ENCODE results near the gene PCBP3.

The PCBP3 gene

GRCh38 chr21:45868086-45868485 is 224.6 kb downstream of the PCBP3 start:
- DNase-seq: no peak

GRCh38 chr21:45868488-45868887 is 225.0 kb downstream of the PCBP3 start:
- DNase-seq: no peak

- DNase-seq: no peak
These were observed 225.8 kb downstream of the PCBP3 start for GRCh38 chr21:45869121-45870007.

GRCh38 chr21:45870421-45870820 is 226.9 kb downstream of the PCBP3 start:
- no peak for DNase-seq

- no peak for DNase-seq
These were observed 227.5 kb downstream of the PCBP3 start for GRCh38 chr21:45870851-45871615.

GRCh38 chr21:45871616-45872236 is 228.2 kb downstream of the PCBP3 start:
- no peak for DNase-seq

- DNase-seq: no peak
These were observed 228.9 kb downstream of the PCBP3 start for GRCh38 chr21:45872471-45872870.

GRCh38 chr21:45872902-45873301 is 229.4 kb downstream of the PCBP3 start:
- no peak for DNase-seq

GRCh38 chr21:45873418-45873817 is 229.9 kb downstream of the PCBP3 start:
- no peak for DNase-seq

- DNase-seq: no peak
These were observed 230.3 kb downstream of the PCBP3 start for GRCh38 chr21:45873866-45874265.

GRCh38 chr21:45874716-45875415 is 231.3 kb downstream of the PCBP3 start:
- no peak for DNase-seq

GRCh38 chr21:45875416-45875760 is 231.9 kb downstream of the PCBP3 start:
- no peak for DNase-seq

GRCh38 chr21:45875881-45876280 is 232.4 kb downstream of the PCBP3 start:
- no peak for DNase-seq

- no peak for DNase-seq
These were observed 233.1 kb downstream of the PCBP3 start for GRCh38 chr21:45876381-45877170.

- no peak for DNase-seq
These were observed 233.6 kb downstream of the PCBP3 start for GRCh38 chr21:45877171-45877438.

GRCh38 chr21:45877821-45878469 is 234.4 kb downstream of the PCBP3 start:
- DNase-seq: no peak

- peak; percentile 75 for DNase-seq
These were observed 236.9 kb downstream of the PCBP3 start for GRCh38 chr21:45880097-45881068.

GRCh38 chr21:45882645-45883044 is 239.1 kb downstream of the PCBP3 start:
- DNase-seq: no peak

GRCh38 chr21:45883090-45883489 is 239.6 kb downstream of the PCBP3 start:
- DNase-seq: no peak

- DNase-seq: no peak
These were observed 242.0 kb downstream of the PCBP3 start for GRCh38 chr21:45885597-45885929.

Data from CD4-positive, alpha-beta T cell treated with Interleukin-21 for 1 hour (primary cell).